Lung (tissue), 12 donors: Measurements from ENCODE around the gene FBN2. TPM values are rescaled to one million over a fixed set of nuclear protein-coding genes. Genes with fewer than 3 reads are reported as not detected.

Experiments
- ATAC-seq: fragments of 200-7000 bp; cut with Tn5 transposase; one replicate; pipeline ENCODE4 v1.9.1; 2020; ENCODE audit warnings: moderate number of reproducible peaks; ENCODE audit not compliant: insufficient read depth, low FRiP score
- DNase-seq, 3 donors: peaks; one replicate each; pipeline ENCODE4 v3.0.0-alpha.2; 2013 to 2017
- H3K27ac ChIP-seq, 2 donors: one replicate each; pipeline ENCODE4 v1.5.1; 2013; ENCODE audit warnings: mild to moderate bottlenecking in 2 of 2, moderate library complexity in 2 of 2, control low read depth in 1 of 2, inconsistent platforms in 1 of 2, low read depth in 1 of 2, low read length in 1 of 2
- H3K27me3 ChIP-seq, 3 donors: one replicate each; pipeline ENCODE4 v1.5.1; 2013; ENCODE audit warnings: low read length in 2 of 3; ENCODE audit not compliant: control insufficient read depth in 3 of 3, insufficient read depth in 3 of 3
- H3K36me3 ChIP-seq, 4 donors: one replicate each; pipeline ENCODE4 v1.5.1; 2013; ENCODE audit warnings: low read length in 4 of 4, mild to moderate bottlenecking in 1 of 4, moderate library complexity in 1 of 4; ENCODE audit not compliant: control insufficient read depth in 4 of 4, insufficient read depth in 4 of 4
- H3K4me1 ChIP-seq, 5 donors: one replicate each; pipeline ENCODE4 v1.5.1; 2013; ENCODE audit warnings: low read length in 5 of 5, mild to moderate bottlenecking in 2 of 5, moderate library complexity in 1 of 5; ENCODE audit not compliant: control insufficient read depth in 5 of 5, insufficient read depth in 5 of 5
- H3K4me3 ChIP-seq: one replicate; pipeline ENCODE4 v1.5.1; 2013; ENCODE audit warnings: mild to moderate bottlenecking, control low read depth, moderate library complexity
- H3K9ac ChIP-seq, 2 donors: one replicate each; pipeline ENCODE4 v1.5.1; 2013; ENCODE audit warnings: low read length in 2 of 2, control low read depth in 1 of 2; ENCODE audit not compliant: insufficient read depth in 1 of 2
- H3K9me3 ChIP-seq, 4 donors: one replicate each; pipeline ENCODE4 v1.5.1; 2013; ENCODE audit warnings: low read length in 3 of 4, mild to moderate bottlenecking in 1 of 4, moderate library complexity in 1 of 4; ENCODE audit not compliant: control insufficient read depth in 4 of 4, insufficient read depth in 3 of 4
- CTCF ChIP-seq: IDR thresholded peaks from 2 replicates; pipeline ENCODE4 v1.5.1; 2012; ENCODE audit warnings: mild to moderate bottlenecking; ENCODE audit errors: control extremely low read depth, extremely low read depth
- WGBS, 2 donors: extraction: QIAGEN DNeasy Blood & Tissue Kit; methylation state at CpG; one replicate each; pipeline ENCODE4 v1.1.7; 2013; 5-methylcytosine and 5-hydroxymethylcytosine counted together
- polyA plus RNA-seq, 2 donors: library from polyadenylated mRNA; stranded (reverse); fragments of 200-250 nt; gene quantifications; one replicate each; pipeline ENCODE4 v1.2.1, GENCODE V29; 2013
- total RNA-seq, 2 donors: library from RNA; depleted of rRNA in 1 of 2; stranded (reverse); fragments of >200 nt in 1 of 2; gene quantifications; one replicate each; pipeline ENCODE4 v1.2.1, GENCODE V29; 2014 to 2021
- donor health status: control.
- donor health status: control.
- donor health status: Bipolar disorder and iron deficiency.
- donor health status: healthy.
- donor health status: DM: yes; HTN: yes; CAD: no.

The FBN2 gene
- total and polyA plus RNA-seq, 4 donors, result 0.06 to 13.1 (median 1.1) TPM

GRCh38 chr5:128579093-128579492 is 41.0 kb upstream of the FBN2 start:
- no peaks in the 10 kb centered on the region for H3K4me1 ChIP-seq
- no peaks in the 10 kb centered on the region for H3K27me3 ChIP-seq
- 77 to 78% methylated on average over 3 of the region's 3 CpGs for WGBS, 2 donors
- no peak for TF ChIP-seq CTCF
- no peaks in the 10 kb centered on the region for H3K9me3 ChIP-seq
- ATAC-seq (no peak), DNase-seq (no peak)
- no peak overlapping the region for H3K9ac ChIP-seq
- H3K4me3 ChIP-seq, result no peak overlapping the region
- no peaks in the 10 kb centered on the region for H3K36me3 ChIP-seq
- H3K27ac ChIP-seq, result no peak overlapping the region

- Histone ChIP-seq H3K9me3 (peaks cover 0 to 2% (median 0%) of the 10 kb centered on the region in 4 donors), H3K27ac (no peak overlapping the region), H3K36me3 (no peaks in the 10 kb centered on the region), H3K9ac (no peak overlapping the region), H3K27me3 (no peaks in the 10 kb centered on the region), H3K4me1 (no peaks in the 10 kb centered on the region), H3K4me3 (no peak overlapping the region)
- no peak for TF ChIP-seq CTCF
- DNase-seq, result no peak
- ATAC-seq, result no peak
- WGBS, 2 donors, result 94 to 97% methylated on average over 1 of the region's 1 CpG
Measured at GRCh38 chr5:128574041-128574440, 36.0 kb upstream of the FBN2 start.

- H3K27ac ChIP-seq, result no peak overlapping the region
- no peaks in the 10 kb centered on the region for H3K36me3 ChIP-seq
- 84 to 97% methylated on average over 2 of the region's 2 CpGs for WGBS, 2 donors
- H3K27me3 ChIP-seq, result no peaks in the 10 kb centered on the region
- H3K4me1 ChIP-seq, result no peaks in the 10 kb centered on the region
- H3K9ac ChIP-seq, result no peak overlapping the region
- ATAC-seq (no peak), DNase-seq (no peak)
- H3K4me3 ChIP-seq, result no peak overlapping the region
- TF ChIP-seq CTCF, result no peak
- peaks cover 0 to 2% (median 0%) of the 10 kb centered on the region in 4 donors for H3K9me3 ChIP-seq
Measured at GRCh38 chr5:128572930-128573319, 34.9 kb upstream of the FBN2 start.
